Endothelial cell (in vitro differentiated cells): ENCODE data around the gene NVL. TPM values are rescaled to one million over a fixed set of nuclear protein-coding genes. Genes with fewer than 3 reads are reported as not detected.
"Not testable (repeated sequence)": the region's sequence is repeated elsewhere in the genome, so short reads cannot be mapped to it uniquely, and the experiment has no call there.

Experiments used
- DNase-seq: peaks from one replicate; pipeline ENCODE4 v3.0.0; 2021; ENCODE audit warnings: low spot score
- H3K27ac Mint-ChIP-seq: one replicate; pipeline ENCODE4 v1.8.0; 2021; ENCODE audit warnings: mixed read lengths, inconsistent platforms; ENCODE audit not compliant: unreplicated experiment
- H3K27me3 Mint-ChIP-seq: one replicate; pipeline ENCODE4 v1.8.0; 2021; ENCODE audit warnings: mild to moderate bottlenecking, moderate library complexity, mixed read lengths, inconsistent platforms; ENCODE audit not compliant: unreplicated experiment
- H3K36me3 Mint-ChIP-seq: one replicate; pipeline ENCODE4 v1.8.0; 2021; ENCODE audit warnings: mild to moderate bottlenecking, low read depth, mixed read lengths, inconsistent platforms; ENCODE audit not compliant: unreplicated experiment
- H3K4me1 Mint-ChIP-seq: one replicate; pipeline ENCODE4 v1.8.0; 2021; ENCODE audit warnings: mild to moderate bottlenecking, mixed read lengths, inconsistent platforms; ENCODE audit not compliant: unreplicated experiment
- H3K4me3 Mint-ChIP-seq: one replicate; pipeline ENCODE4 v1.8.0; 2021; ENCODE audit warnings: mild to moderate bottlenecking, mixed read lengths, inconsistent platforms; ENCODE audit not compliant: unreplicated experiment
- H3K9me3 Mint-ChIP-seq: one replicate; pipeline ENCODE4 v1.8.0; 2021; ENCODE audit warnings: mixed read lengths, inconsistent platforms; ENCODE audit not compliant: unreplicated experiment
- CTCF ChIP-seq: fragments of 200-600 bp; sonication (generic); IDR thresholded peaks from one replicate; pipeline ENCODE4 v1.5.0; 2021; ENCODE audit warnings: antibody characterized with exemption; ENCODE audit not compliant: unreplicated experiment
- total RNA-seq: library from RNA; stranded (reverse); fragmentation: NEBNext Ultra II Directional; extraction: Animal tissue kit (Norgen Biotek cat#: 25700); gene quantifications from one replicate; pipeline ENCODE4 v1.2.1, GENCODE V29; 2021; ENCODE audit not compliant: unreplicated experiment

NVL gene
- total RNA-seq, 1 donor from 2014 or later = 44.5 TPM

- Mint-ChIP-seq H3K4me1 (peaks cover 2% of the 10 kb centered on the region), H3K9me3 (no peaks in the 10 kb centered on the region), H3K36me3 (peaks cover 5% of the 10 kb centered on the region), H3K27ac (no peak overlapping the region), H3K4me3 (no peak overlapping the region), H3K27me3 (peaks cover 2% of the 10 kb centered on the region)
- TF ChIP-seq CTCF = no peak
- DNase-seq = no peak
These were observed 13.7 kb upstream of the NVL start for GRCh38 chr1:224343679-224344078.

GRCh38 chr1:224340453-224341384, 10.7 kb upstream of the NVL start:
- DNase-seq = peak; percentile 21
- H3K4me3 Mint-ChIP-seq, H3K4me1 Mint-ChIP-seq, H3K27me3 Mint-ChIP-seq, H3K36me3 Mint-ChIP-seq, H3K27ac Mint-ChIP-seq, H3K9me3 Mint-ChIP-seq: not testable (repeated sequence)

- H3K36me3 Mint-ChIP-seq = peaks cover 5% of the 10 kb centered on the region
- DNase-seq = no peak
- no peak overlapping the region for H3K4me3 Mint-ChIP-seq
- no peak overlapping the region for H3K27ac Mint-ChIP-seq
- TF ChIP-seq CTCF = no peak
- H3K27me3 Mint-ChIP-seq = peaks cover 2% of the 10 kb centered on the region
- H3K4me1 Mint-ChIP-seq = peaks cover 2% of the 10 kb centered on the region
- H3K9me3 Mint-ChIP-seq = no peaks in the 10 kb centered on the region
These were observed 9.6 kb upstream of the NVL start for GRCh38 chr1:224339442-224340033.

GRCh38 chr1:224338150-224338838, 8.3 kb upstream of the NVL start:
- no peak for DNase-seq
- peaks cover 2% of the 10 kb centered on the region for H3K4me1 Mint-ChIP-seq
- no peak overlapping the region for H3K4me3 Mint-ChIP-seq
- H3K27ac Mint-ChIP-seq = no peak overlapping the region
- peaks cover 5% of the 10 kb centered on the region for H3K36me3 Mint-ChIP-seq
- no peaks in the 10 kb centered on the region for H3K9me3 Mint-ChIP-seq
- TF ChIP-seq CTCF = no peak
- H3K27me3 Mint-ChIP-seq = peaks cover 2% of the 10 kb centered on the region

- Mint-ChIP-seq H3K27me3 (peaks cover 3% of the 10 kb centered on the region), H3K36me3 (no peaks in the 10 kb centered on the region), H3K4me3 (no peak overlapping the region), H3K9me3 (no peaks in the 10 kb centered on the region), H3K4me1 (peaks cover 12% of the 10 kb centered on the region), H3K27ac (no peak overlapping the region)
- no peak for DNase-seq
- TF ChIP-seq CTCF = no peak
These were observed 4.2 kb upstream of the NVL start for GRCh38 chr1:224333939-224334786.
